K562 (cell line): ENCODE measurements around the gene CNTRL. TPM values are rescaled to one million over a fixed set of nuclear protein-coding genes. Genes with fewer than 3 reads are reported as not detected.

Experiments used
- ATAC-seq: fragments of 200-7000 bp; cut with Tn5 transposase; 3 replicates; pipeline ENCODE4 v1.9.1; 2020; ENCODE audit warnings: moderate library complexity
- BruUV-seq: library from RNA; stranded (reverse); fragments of 400-500 nt; replicated peaks from 2 replicates; lab custom pipeline; 2021; lab: Mats Ljungman, UMichigan
- CTCF ChIA-PET: fragments of 300-600 bp; formaldehyde crosslinking; extraction: SDS; loops from one replicate; lab custom pipeline; 2021; ENCODE audit warnings: low intra/inter-chr PET ratio; lab: Yijun Ruan, JAX
- POLR2A ChIA-PET: fragments of 300-600, 350-650 bp; sonication (Branson Sonifier 250); formaldehyde crosslinking; extraction: SDS; loops from one replicate; lab custom pipeline; 2021; ENCODE audit warnings: antibody characterized with exemption, inconsistent platforms; lab: Yijun Ruan, JAX
- DNase-seq, 4 experiments: peaks; one replicate each; pipeline versions ENCODE4 v3.0.0 to v3.0.0-alpha.2; 2011 to 2018; ENCODE audit warnings: low spot score in 3 of 4, mixed read lengths in 3 of 4; ENCODE audit errors: extremely low read depth in 1 of 4
- FAIRE-seq: peaks from 2 replicates; lab custom pipeline; 2011; peaks lifted over from hg19 to GRCh38; lab: Jason Lieb, UNC
- H2AFZ ChIP-seq: 2 replicates; pipeline ENCODE4 v1.6.0; 2011; ENCODE audit warnings: low read depth, low read length, control low read depth, inconsistent platforms
- H3K27ac ChIP-seq: fragments of 200-600 bp; 3 replicates; pipeline ENCODE4 v1.8.0; 2011; ENCODE audit warnings: low read depth, mild to moderate bottlenecking, control low read depth, inconsistent platforms, low read length, moderate library complexity, mixed read lengths; ENCODE audit errors: extremely low read depth
- H3K27me3 ChIP-seq, 2 experiments: fragments of 300-600 bp in 1 of 2; 2 replicates in 1 of 2; 3 replicates in 1 of 2; pipeline versions ENCODE4 v1.6.0 to v1.8.0; 2011; ENCODE audit warnings: inconsistent platforms in 2 of 2, low read length in 2 of 2, mild to moderate bottlenecking in 1 of 2, mixed read lengths in 1 of 2, moderate library complexity in 1 of 2; ENCODE audit not compliant: control insufficient read depth in 2 of 2, insufficient read depth in 2 of 2
- H3K36me3 ChIP-seq: fragments of 300-600 bp; 3 replicates; pipeline ENCODE4 v1.8.0; 2011; ENCODE audit warnings: mild to moderate bottlenecking, low read length, inconsistent platforms; ENCODE audit not compliant: control insufficient read depth, insufficient read depth
- H3K4me1 ChIP-seq, 2 experiments: fragments of 200-600 bp in 1 of 2; replicated peaks in 1 of 2; 2 replicates in 1 of 2; 3 replicates in 1 of 2; pipeline versions ENCODE4 v1.5.1 to v1.8.0; 2011; ENCODE audit warnings: inconsistent platforms in 2 of 2, low read length in 2 of 2, mild to moderate bottlenecking in 1 of 2, mixed read lengths in 1 of 2, moderate library complexity in 1 of 2; ENCODE audit not compliant: control insufficient read depth in 2 of 2, insufficient read depth in 2 of 2
- H3K4me2 ChIP-seq: 2 replicates; pipeline ENCODE4 v1.6.1; 2011; ENCODE audit warnings: low read length, control low read depth, inconsistent platforms, mixed read lengths; ENCODE audit not compliant: insufficient read depth
- H3K4me3 ChIP-seq: fragments of 200-600 bp; sonication (generic), shearing (Covaris generic); 2 replicates; pipeline ENCODE4 v1.5.1; 2016; ENCODE audit warnings: control low read depth, inconsistent platforms
- H3K79me2 ChIP-seq: fragments of 200-600 bp; 3 replicates; pipeline ENCODE4 v1.8.0; 2011; ENCODE audit warnings: low read length, inconsistent platforms; ENCODE audit not compliant: control insufficient read depth, insufficient read depth
- H3K9ac ChIP-seq, 2 experiments: 2 replicates each; pipeline versions ENCODE4 v1.6.0 to v1.6.1; 2011; ENCODE audit warnings: low read depth in 2 of 2, low read length in 2 of 2, control low read depth in 1 of 2, inconsistent platforms in 1 of 2, mild to moderate bottlenecking in 1 of 2, mixed read lengths in 1 of 2; ENCODE audit not compliant: insufficient read depth in 1 of 2
- H3K9me1 ChIP-seq: one replicate; pipeline ENCODE4 v1.6.0; 2011; ENCODE audit warnings: inconsistent platforms, mild to moderate bottlenecking, low read length, moderate library complexity; ENCODE audit not compliant: control insufficient read depth, insufficient read depth
- H3K9me3 ChIP-seq: replicated peaks from 2 replicates; pipeline ENCODE4 v1.5.1; 2011; ENCODE audit warnings: low read depth, low read length, inconsistent platforms; ENCODE audit not compliant: control insufficient read depth, insufficient read depth
- H4K20me1 ChIP-seq: replicated peaks from 2 replicates; pipeline ENCODE4 v1.6.1; 2011; ENCODE audit warnings: low read length, inconsistent platforms, mixed read lengths; ENCODE audit not compliant: control insufficient read depth, insufficient read depth
- CEBPB ChIP-seq: fragments of 450-650 bp; IDR thresholded peaks from 2 replicates; pipeline ENCODE4 v1.6.1; 2016; ENCODE audit warnings: missing genetic modification characterization, missing compliant biosample characterization
- DACH1 ChIP-seq: fragments of 450-650 bp; IDR thresholded peaks from 2 replicates; pipeline ENCODE4 v1.6.1; 2018; ENCODE audit not compliant: partially characterized antibody
- DIDO1 ChIP-seq: fragments of 450-650 bp; IDR thresholded peaks from 2 replicates; pipeline ENCODE4 v1.6.1; 2016; ENCODE audit warnings: low read depth, missing biosample characterization, missing genetic modification characterization
- KDM2B ChIP-seq: fragments of 250-450 bp; sonication (Bioruptor Pico); IDR thresholded peaks from 2 replicates; pipeline ENCODE4 v1.8.0; 2021; ENCODE audit warnings: mild to moderate bottlenecking, moderate library complexity
- WGBS: fragments of 100-300 bp; shearing (Covaris generic); methylation state at CpG from one replicate; pipeline ENCODE4 v1.1.6; 2016; ENCODE audit warnings: low coverage, mixed read lengths; ENCODE audit not compliant: insufficient coverage; ENCODE audit errors: missing lambda C conversion rate; 5-methylcytosine and 5-hydroxymethylcytosine counted together
- in situ Hi-C: fragments of 300-500 bp; cut with MboI; formaldehyde crosslinking; loops from 4 replicates; pipeline ENCODE4 v1.15.0; 2018; ENCODE audit warnings: inconsistent platforms, mixed read lengths
- intact Hi-C: fragments of 100-400 bp; cut with micrococcal nuclease; formaldehyde crosslinking; loops from 2 replicates; pipeline ENCODE4 v1.14.2; 2022
- polyA plus RNA-seq, 8 experiments: library from polyadenylated mRNA; depleted of rRNA in 4 of 8; stranded (reverse) in 5 of 8; unstranded in 3 of 8; fragments of >200 nt; fragmentation: Nextera tagmentation in 2 of 8; fragmentation: Illumina TruSeq in 1 of 8; extraction: Ambion mirVana in 2 of 8; extraction: Trizol in 1 of 8; gene quantifications; 2 replicates each; pipeline versions ENCODE4 v1.2.1 to v1.2.3, GENCODE V29; 2011 to 2014; ENCODE audit warnings: inconsistent platforms in 1 of 8, missing spikeins in 1 of 8
- total RNA-seq, 7 experiments: library from RNA; depleted of rRNA in 6 of 7; stranded (reverse); fragments of >200 nt in 6 of 7; fragmentation: Illumina TruSeq in 2 of 7; extraction: Trizol in 2 of 7; gene quantifications; 2 replicates each; pipeline versions ENCODE4 v1.2.1 to v1.2.3, GENCODE V29; 2011 to 2021; ENCODE audit warnings: low replicate concordance in 1 of 7

Gene CNTRL
- total and polyA plus RNA-seq, 9 of the 15 experiments (the other 6 are each of a cell fraction or from before 2014, with no cell fraction given), result 9.2 to 28.9 (median 20.5) TPM

GRCh38 chr9:121197132-121197531 lies 122.4 kb downstream of the CNTRL start:
- BruUV-seq, result no TSS peak
- ChIA-PET POLR2A (interaction anchor here (1.0 kb wide), 1 partner anchor 16 kb away, joined by 4 read pairs; no protein-coding TSS in a partner anchor), CTCF (no interaction called here)
- in situ Hi-C loops (no loop called here), intact Hi-C loops (loop anchor here (10.0 kb wide), 1 partner anchor 212 kb away; no protein-coding TSS in a partner anchor)
- H3K27me3 ChIP-seq, result no peaks in the 10 kb centered on the region
- peak overlapping the region in 1 of 2 experiments; percentile 69; a peak in 1 of 4 replicates for H3K9ac ChIP-seq
- DNase-seq (peak in 2 of 4 experiments; percentile 24 to 27), ATAC-seq (no peak), FAIRE-seq (no peak)
- H3K36me3 ChIP-seq, result peaks cover under 1% of the 10 kb centered on the region; the same call in 1 of the 3 replicates
- 83% methylated on average over 1 of the region's 1 CpG for WGBS
- peak overlapping the region; percentile 14; the same call in 1 of the 2 replicates for H3K4me2 ChIP-seq
- peaks cover 7 to 20% of the 10 kb centered on the region in 2 experiments; a peak in 3 of 5 replicates for H3K4me1 ChIP-seq
- no peaks in the 10 kb centered on the region for H3K9me1 ChIP-seq
- peaks cover 98% of the 10 kb centered on the region for H3K79me2 ChIP-seq
- H3K9me3 ChIP-seq, result no peaks in the 10 kb centered on the region
- H3K4me3 ChIP-seq, result no peak overlapping the region
- 0 out of 2 replicates have a peak, but pooled peaks have one; percentile 12 for TF ChIP-seq CEBPB (tag)
- TF ChIP-seq DIDO1 (tag), result no peak
- H4K20me1 ChIP-seq, result peaks cover 24% of the 10 kb centered on the region
- no peak overlapping the region; the same call in 2 of the 3 replicates for H3K27ac ChIP-seq
- H2AFZ ChIP-seq, result no peak overlapping the region

- DNase-seq (no peak), ATAC-seq (no peak)
- Histone ChIP-seq H3K9me1 (no peaks in the 10 kb centered on the region), H3K27ac (0 out of 3 replicates have a peak overlapping the region, but pooled peaks have one; percentile 14), H3K4me1 (peaks cover 14 to 20% of the 10 kb centered on the region in 2 experiments; a peak in 3 of 5 replicates), H3K9me3 (no peaks in the 10 kb centered on the region), H2AFZ (no peak overlapping the region), H3K9ac (peak overlapping the region in 1 of 2 experiments; percentile 69; a peak in 2 of 4 replicates)
- intact Hi-C loops, result loop anchor here (10.0 kb wide), 1 partner anchor 214 kb away; no protein-coding TSS in a partner anchor
- in situ Hi-C loops, result no loop called here
- no TSS peak for BruUV-seq
- WGBS, result 8% methylated on average over 4 of the region's 4 CpGs
- TF ChIP-seq DACH1 (peak; percentile 77), KDM2B (CRISPR knock-in tag) (no peak)
- TF ChIP-seq, all 486 proteins: peak for 1
- Histone ChIP-seq H3K27me3 (no peaks in the 10 kb centered on the region), H3K4me2 (peak overlapping the region; percentile 66), H3K79me2 (peaks cover 87% of the 10 kb centered on the region), H3K4me3 (no peak overlapping the region), H4K20me1 (peaks cover 24% of the 10 kb centered on the region), H3K36me3 (no peaks in the 10 kb centered on the region)
- ChIA-PET CTCF (no interaction called here), POLR2A (interaction anchor here (0.6 to 2.6 kb wide), 4 partner anchors 12 to 329 kb away, joined by 3 to 10 read pairs (median 4); no protein-coding TSS in a partner anchor)
- no peak for FAIRE-seq
Observed at GRCh38 chr9:121198512-121199042, 123.8 kb downstream of the CNTRL start.
